ENCODE measurements around the gene MBD3. TPM values are rescaled to one million over a fixed set of nuclear protein-coding genes. Genes with fewer than 3 reads are reported as not detected.

MBD3 gene
- total RNA-seq, 1 experiment from 2014 or later, result 128 TPM

DNA sequence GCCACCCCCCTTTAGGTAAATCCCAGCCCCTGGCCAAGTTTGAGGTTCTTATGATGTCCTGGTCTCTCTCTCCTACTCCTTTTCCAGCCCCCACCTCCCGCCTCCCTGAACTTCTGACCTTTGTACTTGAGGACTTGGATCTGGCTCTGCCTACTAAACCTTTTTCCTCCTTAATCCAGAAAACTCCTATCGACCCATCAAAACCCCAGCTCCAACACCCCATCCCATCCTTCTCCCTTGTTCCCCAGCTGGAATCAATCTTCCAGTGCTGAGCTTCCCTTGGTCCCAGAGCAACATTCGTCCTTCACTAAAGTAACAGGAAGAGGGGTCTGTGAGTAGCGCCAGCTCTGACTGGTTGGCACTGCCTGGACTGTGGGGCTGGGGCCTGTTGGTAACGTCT, 29.9 kb upstream of the MBD3 start:
- Mint-ChIP-seq H3K27me3 (ENCODE audit: low read depth) (no peaks in the 10 kb centered on the region), H3K9me3 (no peaks in the 10 kb centered on the region), H3K36me3 (ENCODE audit: insufficient read depth in 1 of 3, low read depth in 3 of 3) (peaks cover 25 to 60% (median 60%) of the 10 kb centered on the region in 3 experiments; a peak in 6 of 7 replicates), H3K4me1 (peaks cover 5 to 19% of the 10 kb centered on the region in 2 experiments), H3K4me3 (peak overlapping the region in 1 of 2 experiments; percentile 40; a peak in 2 of 5 replicates), H3K27ac (peak overlapping the region; percentile 92 to 97 (median 94))
- Histone ChIP-seq H3K23ac (ENCODE audit: insufficient read length, low read depth, low read length) (no peak overlapping the region), H3K14ac (ENCODE audit: insufficient read depth, low read length) (no peak overlapping the region), H2BK12ac (ENCODE audit: insufficient read length, low read depth, low read length) (no peak overlapping the region), H4K5ac (ENCODE audit: insufficient read length, low read depth, low read length) (no peak overlapping the region), H3K27ac (ENCODE audit: insufficient read length, low read depth, low read length) (no peak overlapping the region), H2AK5ac (ENCODE audit: insufficient read length, low read length) (no peak overlapping the region), H3K4me2 (ENCODE audit: insufficient read depth, insufficient read length, low read length) (no peak overlapping the region), H4K20me1 (ENCODE audit: control insufficient read depth, insufficient read depth, insufficient read length) (no peaks in the 10 kb centered on the region), H3K4me1 (ENCODE audit: insufficient read depth, low read length) (no peaks in the 10 kb centered on the region), H3K4ac (ENCODE audit: low read depth, low read length) (no peak overlapping the region), H3K56ac (ENCODE audit: insufficient read length, low read depth, low read length) (no peak overlapping the region), H2BK15ac (ENCODE audit: low read depth, low read length) (no peak overlapping the region), H3K9me3 (ENCODE audit: control insufficient read depth, low read depth, low read length) (no peaks in the 10 kb centered on the region), H2AFZ (ENCODE audit: low read length) (no peak overlapping the region), H3K9ac (ENCODE audit: extremely low read depth, insufficient read length, low read length) (no peak overlapping the region), H3T11ph (ENCODE audit: low read length) (no peak overlapping the region), H2BK120ac (ENCODE audit: low read depth, low read length, poor library complexity, severe bottlenecking) (no peak overlapping the region), H3K79me2 (ENCODE audit: insufficient read depth, low read length) (no peaks in the 10 kb centered on the region), H2BK5ac (ENCODE audit: insufficient read length, low read length) (no peak overlapping the region), H4K8ac (replicated peaks; ENCODE audit: insufficient read length, low read depth, low read length) (no peak overlapping the region), H4K91ac (ENCODE audit: insufficient read length, low read depth, low read length) (no peak overlapping the region), H3K23me2 (ENCODE audit: insufficient read length, low read depth, low read length, poor library complexity, severe bottlenecking) (no peaks in the 10 kb centered on the region), H3K79me1 (ENCODE audit: insufficient read depth, low read depth, low read length, poor library complexity, severe bottlenecking) (peaks cover 4% of the 10 kb centered on the region), H3K18ac (ENCODE audit: insufficient read length, low read depth, low read length) (no peak overlapping the region), H2BK20ac (ENCODE audit: low read depth, low read length, poor library complexity, severe bottlenecking) (no peak overlapping the region), H3K27me3 (ENCODE audit: insufficient read depth, low read length) (no peaks in the 10 kb centered on the region)
- TF ChIP-seq, protein P1, sequence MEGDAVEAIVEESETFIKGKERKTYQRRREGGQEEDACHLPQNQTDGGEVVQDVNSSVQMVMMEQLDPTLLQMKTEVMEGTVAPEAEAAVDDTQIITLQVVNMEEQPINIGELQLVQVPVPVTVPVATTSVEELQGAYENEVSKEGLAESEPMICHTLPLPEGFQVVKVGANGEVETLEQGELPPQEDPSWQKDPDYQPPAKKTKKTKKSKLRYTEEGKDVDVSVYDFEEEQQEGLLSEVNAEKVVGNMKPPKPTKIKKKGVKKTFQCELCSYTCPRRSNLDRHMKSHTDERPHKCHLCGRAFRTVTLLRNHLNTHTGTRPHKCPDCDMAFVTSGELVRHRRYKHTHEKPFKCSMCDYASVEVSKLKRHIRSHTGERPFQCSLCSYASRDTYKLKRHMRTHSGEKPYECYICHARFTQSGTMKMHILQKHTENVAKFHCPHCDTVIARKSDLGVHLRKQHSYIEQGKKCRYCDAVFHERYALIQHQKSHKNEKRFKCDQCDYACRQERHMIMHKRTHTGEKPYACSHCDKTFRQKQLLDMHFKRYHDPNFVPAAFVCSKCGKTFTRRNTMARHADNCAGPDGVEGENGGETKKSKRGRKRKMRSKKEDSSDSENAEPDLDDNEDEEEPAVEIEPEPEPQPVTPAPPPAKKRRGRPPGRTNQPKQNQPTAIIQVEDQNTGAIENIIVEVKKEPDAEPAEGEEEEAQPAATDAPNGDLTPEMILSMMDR (conservative IDR thresholded peaks at IDR 0.05), result no peak
- WGBS (ENCODE audit: extremely low coverage, insufficient read length, low lambda C conversion rate), result no CpG with 5 or more reads among the region's 5 CpGs
- DNase-seq, result no peak

Measured in H9 (cell line).